Endometrial microvascular endothelial cells (primary cell): Measurements from ENCODE around the gene COX5B. TPM values are rescaled to one million over a fixed set of nuclear protein-coding genes. Genes with fewer than 3 reads are reported as not detected.

Experiments used
- in situ Hi-C: cut with HindIII; loops from 2 replicates; pipeline ENCODE4 v1.10.0; 2017; ENCODE audit warnings: low sequenced_read_pairs, low pct_unique_long_range_greater_than_20kb; ENCODE audit errors: inconsistent ontology term
- total RNA-seq: library from RNA; depleted of rRNA; stranded (reverse); fragments of >200 nt; gene quantifications from one replicate; pipeline ENCODE4 v1.2.3, GENCODE V29; 2015; ENCODE audit errors: inconsistent ontology term

The COX5B gene
- total RNA-seq, 1 donor from 2014 or later, result 213 TPM

GRCh38 chr2:97651114-97651513 lies 5.3 kb downstream of the COX5B start:
- in situ Hi-C loops, result no loop called here

DNA sequence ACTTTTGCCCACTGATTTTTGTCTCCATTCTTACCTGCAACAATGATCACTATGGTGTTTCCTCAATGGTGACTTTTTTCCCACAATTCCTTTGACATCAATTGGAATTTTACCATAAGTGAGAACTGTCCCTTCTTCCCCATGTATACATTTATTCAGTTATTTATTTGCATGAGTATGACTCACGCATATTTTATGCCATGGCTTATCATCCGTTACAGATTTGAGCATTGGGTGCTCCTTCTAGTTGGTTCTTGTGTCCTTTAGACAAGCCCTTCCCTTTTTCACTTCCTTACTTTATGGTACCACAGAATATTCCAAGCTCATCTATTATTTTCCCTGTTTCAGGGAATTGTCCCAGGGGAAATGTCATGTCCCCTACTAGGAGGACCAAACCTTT lies 7.6 kb downstream of the COX5B start:
- in situ Hi-C loops, result no loop called here

DNA sequence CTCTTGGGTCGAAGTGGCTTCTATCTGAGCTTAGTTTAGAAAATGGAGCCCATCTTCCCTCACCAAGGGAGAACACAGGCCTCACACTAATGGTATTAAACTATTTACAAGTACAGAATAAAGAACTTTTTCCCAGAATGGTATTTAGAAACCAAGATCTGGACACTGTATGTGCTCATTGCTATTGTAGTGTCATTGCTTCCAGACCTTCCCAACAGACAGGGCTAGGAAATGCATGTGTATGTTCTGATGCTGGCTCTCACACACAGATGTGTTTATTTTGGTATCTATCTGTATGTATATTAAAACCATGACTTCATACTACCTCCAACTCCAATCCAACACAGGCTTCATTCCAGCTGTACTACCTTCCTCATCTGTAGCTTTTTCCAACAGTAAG lies 8.0 kb downstream of the COX5B start:
- in situ Hi-C loops, result no loop called here

DNA sequence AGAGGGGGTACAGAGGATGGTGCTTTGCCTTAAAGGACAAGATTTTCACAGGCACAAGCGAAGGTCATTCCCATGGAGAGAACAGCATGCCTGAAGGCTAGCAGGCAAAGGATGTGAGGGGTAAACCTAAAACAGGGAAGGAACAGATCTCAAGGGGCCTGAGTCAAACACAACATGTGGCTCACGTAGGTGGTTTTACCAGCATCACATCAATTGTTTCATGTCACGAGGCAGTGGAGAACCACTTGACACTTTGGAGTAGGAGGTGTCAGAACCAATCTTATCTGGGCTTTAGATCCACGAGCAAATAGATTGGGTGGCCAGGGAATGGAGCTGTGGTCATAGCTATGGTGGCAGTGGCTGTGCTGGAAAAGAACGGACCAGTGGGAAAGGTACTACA lies 8.4 kb downstream of the COX5B start:
- in situ Hi-C loops, result no loop called here

DNA sequence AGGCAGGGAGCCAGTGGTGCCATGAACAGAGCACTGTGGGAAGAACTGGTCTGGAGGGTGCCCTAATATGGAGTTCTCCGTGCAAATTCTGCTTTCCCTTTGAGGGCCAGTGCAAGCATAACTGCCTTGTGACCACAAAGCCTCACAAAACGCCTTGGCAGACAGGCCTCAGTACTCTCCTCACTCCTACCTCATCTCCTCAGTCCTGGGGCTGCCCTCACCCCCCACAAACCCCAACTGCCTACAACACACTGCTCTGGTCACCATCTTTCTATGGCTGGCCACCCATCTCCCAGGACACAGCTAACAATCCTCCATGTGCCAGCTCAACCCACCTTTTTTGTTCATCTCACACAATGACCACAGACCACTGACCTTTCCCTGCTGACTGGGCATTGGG lies 8.9 kb downstream of the COX5B start:
- in situ Hi-C loops, result no loop called here

GRCh38 chr2:97656129-97656755 lies 10.4 kb downstream of the COX5B start:
- in situ Hi-C loops, result no loop called here

GRCh38 chr2:97656905-97657587 lies 11.2 kb downstream of the COX5B start:
- in situ Hi-C loops, result no loop called here

- in situ Hi-C loops, result no loop called here
These were observed 12.3 kb downstream of the COX5B start for GRCh38 chr2:97657986-97658690.

GRCh38 chr2:97658691-97659157 lies 12.9 kb downstream of the COX5B start:
- in situ Hi-C loops, result no loop called here

GRCh38 chr2:97659256-97660043 lies 13.6 kb downstream of the COX5B start:
- in situ Hi-C loops, result no loop called here

DNA sequence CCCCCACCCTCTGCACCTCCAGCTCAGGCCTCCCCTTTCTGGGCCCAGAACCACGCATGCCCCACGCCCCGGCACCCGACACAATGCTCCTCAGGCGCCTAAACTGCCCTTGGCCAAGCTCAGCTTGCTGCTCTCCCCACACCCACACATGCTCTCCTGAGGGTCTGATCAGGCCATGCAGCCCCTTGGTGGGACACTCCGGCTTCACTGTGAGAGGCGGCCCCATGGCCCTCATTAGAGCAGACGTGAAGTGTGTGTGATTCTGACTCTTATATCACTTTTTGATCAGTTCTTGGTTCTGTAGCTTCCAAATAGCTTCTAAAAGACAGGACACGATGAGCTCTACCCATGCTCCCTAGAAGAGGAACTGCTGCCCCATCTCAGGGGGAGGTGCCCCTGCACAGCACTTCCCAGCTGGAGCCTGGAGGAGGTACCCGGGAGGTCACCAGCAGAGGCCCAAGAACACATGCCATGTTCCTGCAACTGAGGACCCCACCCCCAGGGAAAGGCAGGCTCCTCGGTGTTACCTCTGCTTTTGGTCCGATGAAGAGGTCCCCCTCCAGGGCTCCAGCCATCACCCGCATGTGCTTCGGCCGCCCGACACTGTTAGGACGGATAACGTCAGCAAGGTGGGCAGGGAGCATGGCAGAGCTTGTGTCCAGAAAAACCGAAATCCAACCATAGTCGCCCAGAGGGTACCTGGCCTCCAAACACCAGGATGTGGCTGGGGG lies 14.3 kb downstream of the COX5B start:
- in situ Hi-C loops, result no loop called here

DNA sequence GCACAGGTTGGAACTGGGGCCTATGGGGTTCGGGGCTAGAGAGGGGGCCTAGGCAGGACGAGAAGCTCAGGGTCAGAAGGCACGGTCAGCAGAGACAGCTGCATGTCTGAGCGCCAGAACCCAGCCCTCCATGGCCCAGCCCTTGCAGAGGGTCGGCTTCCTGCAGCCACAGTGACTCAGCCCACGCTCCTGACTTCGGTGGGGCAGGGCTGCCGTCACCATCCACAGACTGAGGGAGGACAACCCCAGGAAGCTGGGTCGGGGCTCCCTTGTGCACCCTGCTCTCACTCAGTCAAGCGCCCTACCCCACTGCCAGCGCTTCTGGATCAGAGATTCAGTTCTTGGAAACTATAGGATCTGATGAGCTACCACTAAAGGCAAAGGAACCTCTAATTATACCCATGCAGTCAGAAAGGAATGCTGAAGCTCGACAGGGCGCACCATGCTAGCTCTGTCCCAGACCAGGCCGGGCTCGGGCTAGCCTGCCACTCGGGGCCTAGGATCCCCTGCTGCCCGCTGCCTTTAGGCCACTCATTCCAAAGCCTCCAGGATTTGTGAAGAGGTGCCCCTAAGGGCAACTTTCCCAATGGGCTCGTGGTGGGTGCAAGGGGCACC lies 15.0 kb downstream of the COX5B start:
- in situ Hi-C loops, result no loop called here

GRCh38 chr2:97661927-97662326 lies 16.1 kb downstream of the COX5B start:
- in situ Hi-C loops, result no loop called here

DNA sequence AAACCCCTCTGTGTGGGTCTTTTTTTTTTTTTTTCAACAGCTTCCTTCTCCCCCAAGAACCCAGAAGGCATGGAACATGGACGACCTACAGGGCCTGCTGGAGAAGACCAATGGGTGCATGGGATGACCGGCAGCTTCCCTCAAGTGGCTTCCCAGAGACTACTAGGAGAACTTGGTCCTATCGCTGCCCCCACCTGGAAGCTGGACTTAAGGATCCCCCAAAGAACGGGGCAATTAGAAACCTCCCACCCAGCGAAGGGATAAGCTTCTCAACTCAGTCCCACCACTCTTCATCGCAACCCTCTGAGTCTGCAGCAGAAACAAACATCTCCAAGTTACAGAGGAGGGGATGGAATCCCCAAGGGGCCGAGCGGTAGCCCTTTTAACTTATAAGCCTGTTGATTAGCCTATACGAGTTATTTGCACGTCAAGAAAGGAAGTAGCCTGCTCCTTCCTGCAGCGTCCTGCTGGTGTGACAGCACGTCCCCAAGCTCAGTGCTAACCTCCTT lies 16.6 kb downstream of the COX5B start:
- in situ Hi-C loops, result no loop called here

DNA sequence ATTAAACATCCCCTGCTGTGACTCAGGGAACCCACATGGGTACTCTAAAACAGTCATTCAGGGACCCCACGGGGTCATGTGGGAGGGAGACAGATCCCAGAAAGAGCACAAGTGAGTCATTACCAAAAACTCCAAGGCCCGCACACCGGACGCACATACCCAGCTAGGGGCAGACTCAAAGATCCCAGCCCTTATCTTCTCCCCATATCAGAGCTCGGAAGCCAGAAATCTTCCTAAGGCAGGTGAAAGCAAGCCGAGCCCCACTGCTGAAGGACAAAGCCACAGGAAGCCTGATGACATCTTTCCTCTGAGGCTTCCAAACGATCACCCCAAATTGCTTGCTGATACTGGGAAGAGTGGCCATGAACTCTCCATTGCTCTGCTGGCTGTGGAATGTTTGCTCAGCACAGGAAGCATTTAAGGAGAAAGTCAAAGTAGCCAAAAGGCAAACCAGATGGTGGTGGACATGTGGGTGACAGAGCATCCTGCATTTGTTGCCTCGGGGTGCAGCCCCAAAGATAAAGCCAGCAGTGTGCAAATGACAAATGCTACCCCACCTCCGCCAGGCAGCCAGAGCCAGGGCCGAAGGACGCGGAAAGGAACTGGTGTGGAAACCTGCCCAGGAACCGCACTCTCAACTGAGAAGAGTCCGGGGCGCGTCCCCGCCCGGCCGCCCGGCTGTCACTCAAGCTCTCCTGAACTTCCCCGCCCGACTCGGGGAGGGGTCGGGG lies 17.2 kb downstream of the COX5B start:
- in situ Hi-C loops, result no loop called here

DNA sequence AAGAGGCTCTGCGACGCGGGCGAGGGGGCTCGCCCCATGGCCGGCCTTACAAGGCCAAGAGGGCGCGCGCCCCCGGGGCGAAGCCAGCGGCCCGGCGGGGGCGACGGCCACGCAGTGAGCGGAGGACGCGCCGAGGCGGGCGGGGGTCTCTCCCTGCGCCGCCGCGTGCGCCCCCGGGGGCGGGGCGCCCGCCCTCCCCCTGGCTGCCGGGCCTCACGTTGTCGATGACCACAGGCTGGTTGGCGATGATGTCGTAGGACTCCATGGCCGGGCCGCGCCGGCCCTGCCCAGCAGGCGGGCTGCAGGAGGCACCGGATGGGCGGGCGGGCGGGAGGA lies 17.7 kb downstream of the COX5B start:
- in situ Hi-C loops, result no loop called here

- in situ Hi-C loops, result no loop called here
These were observed 18.2 kb downstream of the COX5B start, which contains the start of gene ACTR1B for GRCh38 chr2:97663962-97664635. ACTR1B (minus strand) TSS chr2:97664044; CDS start chr2:97663890, 154 bp downstream.
